Endothelial cell of umbilical vein (primary cell): ENCODE results near the gene P4HB.

Experiments used
- CTCF ChIP-seq, 2 donors: IDR thresholded peaks; 1 replicate in 1 of 2; 2 replicates in 1 of 2; pipeline ENCODE4 v1.5.1; 2011; ENCODE audit warnings: low read length in 2 of 2, mild to moderate bottlenecking in 2 of 2, moderate library complexity in 2 of 2, control low read depth in 1 of 2, inconsistent platforms in 1 of 2, low read depth in 1 of 2; ENCODE audit not compliant: insufficient read depth in 1 of 2; ENCODE audit errors: extremely low read depth in 1 of 2
- EZH2 ChIP-seq: IDR thresholded peaks from 2 replicates; pipeline ENCODE4 v1.6.1; 2012; ENCODE audit warnings: borderline replicate concordance, low read depth, mild to moderate bottlenecking, moderate library complexity, low read length, inconsistent platforms; ENCODE audit not compliant: severe bottlenecking
- FOS ChIP-seq: IDR thresholded peaks from 2 replicates; pipeline ENCODE4 v1.6.1; 2011; ENCODE audit warnings: mild to moderate bottlenecking, low read length, moderate library complexity, borderline replicate concordance; ENCODE audit not compliant: insufficient read depth
- GATA2 ChIP-seq: IDR thresholded peaks from 2 replicates; pipeline ENCODE4 v1.7.0; 2011; ENCODE audit warnings: low read depth, mild to moderate bottlenecking, moderate library complexity, mixed read lengths, low read length; ENCODE audit not compliant: insufficient read length, insufficient read depth
- JUN ChIP-seq: IDR thresholded peaks from 2 replicates; pipeline ENCODE4 v1.6.1; 2011; ENCODE audit warnings: borderline replicate concordance, low read depth; ENCODE audit not compliant: insufficient read length, insufficient read depth
- MYC ChIP-seq: IDR thresholded peaks from one replicate; pipeline ENCODE4 v1.6.1; 2011; ENCODE audit warnings: mild to moderate bottlenecking, low read depth, low read length
- POLR2A ChIP-seq: IDR thresholded peaks from 2 replicates; pipeline ENCODE4 v1.6.1; 2012; ENCODE audit warnings: low read depth, mild to moderate bottlenecking, control low read depth, low read length
- POLR2AphosphoS5 ChIP-seq: IDR thresholded peaks from 2 replicates; pipeline ENCODE4 v1.6.1; 2012; ENCODE audit warnings: low read depth, mild to moderate bottlenecking, control low read depth, low read length, moderate library complexity; ENCODE audit not compliant: insufficient read depth
- TF ChIP-seq, protein P1 (sequence below): IDR thresholded peaks from 2 replicates; pipeline ENCODE4 v1.6.1; 2011; ENCODE audit not compliant: insufficient read depth, insufficient read length

DNA sequence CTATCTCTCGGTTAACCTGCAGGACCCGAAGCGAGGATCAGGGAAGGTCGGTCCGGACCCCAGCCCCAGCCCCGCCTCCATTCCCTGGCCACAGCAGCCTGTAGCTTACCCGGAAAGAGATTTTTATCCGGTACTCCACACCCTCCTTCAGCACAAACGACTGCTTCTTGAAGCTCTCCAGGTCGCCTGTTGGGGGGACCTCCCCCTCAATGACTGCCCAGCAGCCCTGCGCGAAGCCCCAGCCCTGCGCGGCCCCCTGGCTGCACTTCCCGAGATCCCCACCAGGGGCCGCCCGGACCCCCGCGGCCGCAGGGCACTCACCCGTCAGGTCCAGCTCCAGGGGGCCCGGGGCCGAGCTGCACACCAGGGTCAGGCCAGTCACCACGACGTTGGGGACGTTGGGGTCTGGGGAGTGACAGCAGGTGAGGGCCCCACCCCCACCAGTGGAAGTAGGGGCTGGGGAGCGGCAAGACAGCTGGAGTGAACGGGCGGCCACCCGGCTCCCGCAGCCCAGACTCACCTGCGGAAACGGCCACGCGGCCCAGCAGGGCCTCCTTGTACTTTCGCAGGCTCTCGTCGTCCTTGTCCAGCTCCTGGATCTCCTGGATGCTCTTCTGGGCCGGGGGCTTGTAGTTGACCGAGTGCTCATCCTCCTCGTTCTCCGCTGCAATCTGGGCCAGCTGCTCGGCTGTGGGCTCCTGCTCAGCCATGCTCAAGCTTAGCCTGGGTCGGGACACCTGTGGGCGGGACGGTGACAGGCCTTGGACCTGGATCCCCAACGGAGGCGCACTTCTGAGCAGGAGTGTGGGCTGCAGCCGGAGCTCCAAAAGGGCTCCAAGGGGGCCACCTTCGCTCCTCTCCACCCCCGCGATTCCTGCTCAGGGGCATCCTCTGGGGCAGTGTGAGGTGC is 9.1 kb upstream of the P4HB start:
- TF ChIP-seq, protein P1, sequence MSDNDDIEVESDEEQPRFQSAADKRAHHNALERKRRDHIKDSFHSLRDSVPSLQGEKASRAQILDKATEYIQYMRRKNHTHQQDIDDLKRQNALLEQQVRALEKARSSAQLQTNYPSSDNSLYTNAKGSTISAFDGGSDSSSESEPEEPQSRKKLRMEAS: no peak
- TF ChIP-seq JUN (no peak), CTCF (IDR thresholded peaks at IDR 0.05; ENCODE audit: extremely low read depth in 1 of 2, insufficient read depth in 1 of 2, low read depth in 1 of 2, low read length in 2 of 2) (peak; percentile 89 to 90), POLR2A (peak; percentile 26), POLR2AphosphoS5 (no peak), GATA2 (no peak), EZH2 (no peak), FOS (no peak), MYC (no peak)
